ENCODE results near the gene AUH.

GRCh38 chr9:91220491-91221135 is 141.1 kb downstream of the AUH start:
- TF ChIP-seq REST (IDR thresholded peaks at IDR 0.05; ENCODE audit: insufficient replicate concordance, low read depth) (no peak), CTCF (IDR thresholded peaks at IDR 0.05; ENCODE audit: insufficient read depth, low read length) (no peak), SPI1 (IDR thresholded peaks at IDR 0.05; ENCODE audit: borderline replicate concordance, low read depth) (no peak), GABPA (IDR thresholded peaks at IDR 0.05; ENCODE audit: low read depth) (no peak), POLR2AphosphoS5 (IDR thresholded peaks at IDR 0.05; ENCODE audit: low read depth) (no peak)
